Measurements from ENCODE around the gene ENC1. TPM values are rescaled to one million over a fixed set of nuclear protein-coding genes. Genes with fewer than 3 reads are reported as not detected.

The ENC1 gene
- total and polyA plus RNA-seq, 2 of the 8 experiments (the other 6 are each of a cell fraction or from before 2014, with no cell fraction given), result 5.5 to 13.2 TPM

- no peak overlapping the region for H4K5ac ChIP-seq (ENCODE audit: insufficient read length, low read depth, low read length)
- no peak overlapping the region for H3K56ac ChIP-seq (replicated peaks; ENCODE audit: insufficient read length, low read depth, low read length)
- no peaks in the 10 kb centered on the region for H3K79me2 ChIP-seq (ENCODE audit: control insufficient read depth in 1 of 2, insufficient read depth in 2 of 2, low read length in 2 of 2)
- H3K18ac ChIP-seq (ENCODE audit: extremely low read depth, low read length), result no peak overlapping the region
- DNase-seq (ENCODE audit: low read depth in 1 of 2, low spot score in 2 of 2), result no peak
- H2AK5ac ChIP-seq (ENCODE audit: low read depth, low read length), result no peak overlapping the region
- no peak overlapping the region for H3K4me2 ChIP-seq (ENCODE audit: insufficient read depth in 1 of 2, low read depth in 2 of 2, low read length in 2 of 2)
- no peak overlapping the region for H2AFZ ChIP-seq (ENCODE audit: low read length)
- no peak overlapping the region for H3K4me3 ChIP-seq (ENCODE audit: extremely low read depth in 1 of 4, insufficient read depth in 2 of 4, low read depth in 3 of 4, low read length in 4 of 4)
- ChIA-PET CTCF (ENCODE audit: partially characterized antibody) (interaction anchor here (0.5 to 2.1 kb wide), 4 partner anchors 25 to 753 kb away, joined by 3 to 6 read pairs (median 3); no protein-coding TSS in a partner anchor), POLR2A (ENCODE audit: partially characterized antibody) (no interaction called here)
- H3K4ac ChIP-seq (replicated peaks; ENCODE audit: insufficient read length, low read depth, low read length), result no peak overlapping the region
- no peaks in the 10 kb centered on the region for H3K23me2 ChIP-seq (ENCODE audit: low read depth, low read length)
- no peak overlapping the region for H2BK12ac ChIP-seq (ENCODE audit: low read depth, low read length)
- no peak overlapping the region for H3K27ac ChIP-seq (ENCODE audit: low read depth, low read length)
- no peaks in the 10 kb centered on the region for H4K20me1 ChIP-seq (replicated peaks in 1 of 2; ENCODE audit: control insufficient read depth in 1 of 2, insufficient read depth in 2 of 2, low read length in 2 of 2)
- no peak overlapping the region for H2BK15ac ChIP-seq (ENCODE audit: low read length)
- no peak overlapping the region for H3K9ac ChIP-seq (replicated peaks in 1 of 4; ENCODE audit: extremely low read depth in 1 of 4, low read depth in 3 of 4, low read length in 3 of 4)
- no peaks in the 10 kb centered on the region for H3K79me1 ChIP-seq (ENCODE audit: low read depth, low read length)
- H4K8ac ChIP-seq (ENCODE audit: extremely low read depth, insufficient read depth, low read length), result no peak overlapping the region
- no peak overlapping the region for H2BK5ac ChIP-seq (ENCODE audit: low read depth, low read length)
- H3K4me1 ChIP-seq (replicated peaks in 1 of 4; ENCODE audit: control insufficient read depth in 3 of 4, insufficient read depth in 4 of 4, low read length in 3 of 4), result no peaks in the 10 kb centered on the region
- no peaks in the 10 kb centered on the region for H3K27me3 ChIP-seq (replicated peaks in 1 of 4; ENCODE audit: control insufficient read depth in 3 of 4, extremely low read depth in 1 of 4, insufficient read depth in 3 of 4, low read length in 3 of 4)
- H4K91ac ChIP-seq (replicated peaks; ENCODE audit: insufficient read length, low read length), result no peak overlapping the region
- no peak for FAIRE-seq
- H3K14ac ChIP-seq (ENCODE audit: insufficient read length), result no peak overlapping the region
- no peak overlapping the region for H3K23ac ChIP-seq (ENCODE audit: insufficient read length)
- no peak overlapping the region for H2BK120ac ChIP-seq (replicated peaks; ENCODE audit: low read depth, low read length)
- H2BK20ac ChIP-seq (ENCODE audit: low read length), result no peak overlapping the region
- no peaks in the 10 kb centered on the region for H3K36me3 ChIP-seq (ENCODE audit: control insufficient read depth in 2 of 4, insufficient read depth in 4 of 4, low read length in 3 of 4)
- H3K9me3 ChIP-seq (ENCODE audit: insufficient read depth in 2 of 2, low read depth in 1 of 2, low read length in 1 of 2), result peaks cover 3 to 8% of the 10 kb centered on the region in 2 experiments; a peak in 3 of 4 replicates
- TF ChIP-seq MAFK (IDR thresholded peaks at IDR 0.05; ENCODE audit: low read depth, low read length), result no peak
- TF ChIP-seq SIX5 (IDR thresholded peaks at IDR 0.05; ENCODE audit: low read depth, low read length), result no peak
Observed at GRCh38 chr5:74655716-74656115, 15.2 kb upstream of the ENC1 start.
